Lower lobe of right lung (tissue), 2 donors: Measurements from ENCODE around the gene TPM1. TPM values are rescaled to one million over a fixed set of nuclear protein-coding genes. Genes with fewer than 3 reads are reported as not detected.

Source experiments
- ATAC-seq, 2 donors: fragments of 200-7000 bp; cut with Tn5 transposase; one replicate each; pipeline ENCODE4 v1.9.1; 2020 to 2022; ENCODE audit warnings: mild to moderate bottlenecking in 2 of 2, moderate library complexity in 2 of 2
- DNase-seq: peaks from one replicate; pipeline ENCODE4 v3.0.0-alpha.2; 2020
- H3K27ac ChIP-seq: fragments of 200-600 bp; one replicate; pipeline ENCODE4 v1.8.0; 2022
- H3K27me3 ChIP-seq: fragments of 200-600 bp; one replicate; pipeline ENCODE4 v1.8.0; 2022; ENCODE audit warnings: low read depth
- H3K36me3 ChIP-seq: fragments of 200-600 bp; one replicate; pipeline ENCODE4 v1.8.0; 2022; ENCODE audit warnings: mild to moderate bottlenecking
- H3K4me1 ChIP-seq: fragments of 200-600 bp; one replicate; pipeline ENCODE4 v1.8.0; 2022
- H3K4me3 ChIP-seq: fragments of 200-600 bp; one replicate; pipeline ENCODE4 v1.8.0; 2022; ENCODE audit warnings: mild to moderate bottlenecking
- H3K9me3 ChIP-seq: fragments of 200-600 bp; one replicate; pipeline ENCODE4 v1.8.0; 2022
- CTCF ChIP-seq: fragments of 200-600 bp; IDR thresholded peaks from one replicate; pipeline ENCODE4 v1.8.0; 2022; ENCODE audit warnings: antibody characterized with exemption, mild to moderate bottlenecking
- intact Hi-C: fragments of 100-400 bp; cut with DNase I; formaldehyde crosslinking; loops from one replicate; pipeline ENCODE4 v1.11.0; 2022
- total RNA-seq: library from RNA; stranded (reverse); fragmentation: NEBNext Ultra II Directional; extraction: Animal tissue kit (Norgen Biotek cat#: 25700); gene quantifications from one replicate; pipeline ENCODE4 v1.2.1, GENCODE V29; 2021
- donor health status: DM: no; HTN: yes; CAD: no; lungs with severe emphysema.

TPM1 gene
- total RNA-seq, 1 donor from 2014 or later = 137 TPM

- Histone ChIP-seq H3K27me3 (no peaks in the 10 kb centered on the region), H3K4me3 (no peak overlapping the region), H3K9me3 (no peaks in the 10 kb centered on the region), H3K27ac (no peak overlapping the region), H3K4me1 (peaks cover 10% of the 10 kb centered on the region), H3K36me3 (no peaks in the 10 kb centered on the region)
- no peak for TF ChIP-seq CTCF
- DNase-seq (no peak), ATAC-seq (no peak)
- intact Hi-C loops = no loop called here
These were observed 35.4 kb downstream of the TPM1 start for GRCh38 chr15:63077952-63078351.

GRCh38 chr15:63079947-63080626, 37.5 kb downstream of the TPM1 start:
- no peak overlapping the region for H3K27ac ChIP-seq
- no peak for TF ChIP-seq CTCF
- intact Hi-C loops = no loop called here
- H3K36me3 ChIP-seq = no peaks in the 10 kb centered on the region
- H3K9me3 ChIP-seq = no peaks in the 10 kb centered on the region
- ATAC-seq (no peak), DNase-seq (no peak)
- no peak overlapping the region for H3K4me3 ChIP-seq
- peaks cover 10% of the 10 kb centered on the region for H3K4me1 ChIP-seq
- H3K27me3 ChIP-seq = no peaks in the 10 kb centered on the region

- no peaks in the 10 kb centered on the region for H3K36me3 ChIP-seq
- no peak for TF ChIP-seq CTCF
- ATAC-seq (no peak), DNase-seq (no peak)
- no peak overlapping the region for H3K27ac ChIP-seq
- no peaks in the 10 kb centered on the region for H3K9me3 ChIP-seq
- H3K4me1 ChIP-seq = peaks cover 4% of the 10 kb centered on the region
- H3K27me3 ChIP-seq = no peaks in the 10 kb centered on the region
- intact Hi-C loops = no loop called here
- no peak overlapping the region for H3K4me3 ChIP-seq
These were observed 38.2 kb downstream of the TPM1 start for GRCh38 chr15:63080634-63081250.

GRCh38 chr15:63082366-63082765, 39.8 kb downstream of the TPM1 start:
- Histone ChIP-seq H3K36me3 (no peaks in the 10 kb centered on the region), H3K9me3 (no peaks in the 10 kb centered on the region), H3K27me3 (no peaks in the 10 kb centered on the region), H3K4me1 (no peaks in the 10 kb centered on the region), H3K27ac (no peak overlapping the region), H3K4me3 (no peak overlapping the region)
- intact Hi-C loops = no loop called here
- no peak for TF ChIP-seq CTCF
- no peak for DNase-seq
- no peak for ATAC-seq

GRCh38 chr15:63083044-63083443, 40.5 kb downstream of the TPM1 start:
- no peaks in the 10 kb centered on the region for H3K4me1 ChIP-seq
- H3K9me3 ChIP-seq = no peaks in the 10 kb centered on the region
- H3K27me3 ChIP-seq = no peaks in the 10 kb centered on the region
- H3K27ac ChIP-seq = no peak overlapping the region
- no peak for DNase-seq
- ATAC-seq = no peak
- TF ChIP-seq CTCF = no peak
- no peaks in the 10 kb centered on the region for H3K36me3 ChIP-seq
- H3K4me3 ChIP-seq = no peak overlapping the region
- intact Hi-C loops = no loop called here
